Endothelial cell of umbilical vein (primary cell): ENCODE measurements around the gene CCER1.
"Not testable (repeated sequence)": the region's sequence is repeated elsewhere in the genome, so short reads cannot be mapped to it uniquely, and the experiment has no call there.

Experiments
- CTCF ChIP-seq, 2 donors: IDR thresholded peaks; 1 replicate in 1 of 2; 2 replicates in 1 of 2; pipeline ENCODE4 v1.5.1; 2011; ENCODE audit warnings: low read length in 2 of 2, mild to moderate bottlenecking in 2 of 2, moderate library complexity in 2 of 2, control low read depth in 1 of 2, inconsistent platforms in 1 of 2, low read depth in 1 of 2; ENCODE audit not compliant: insufficient read depth in 1 of 2; ENCODE audit errors: extremely low read depth in 1 of 2
- EZH2 ChIP-seq: IDR thresholded peaks from 2 replicates; pipeline ENCODE4 v1.6.1; 2012; ENCODE audit warnings: borderline replicate concordance, low read depth, mild to moderate bottlenecking, moderate library complexity, low read length, inconsistent platforms; ENCODE audit not compliant: severe bottlenecking
- FOS ChIP-seq: IDR thresholded peaks from 2 replicates; pipeline ENCODE4 v1.6.1; 2011; ENCODE audit warnings: mild to moderate bottlenecking, low read length, moderate library complexity, borderline replicate concordance; ENCODE audit not compliant: insufficient read depth
- JUN ChIP-seq: IDR thresholded peaks from 2 replicates; pipeline ENCODE4 v1.6.1; 2011; ENCODE audit warnings: borderline replicate concordance, low read depth; ENCODE audit not compliant: insufficient read length, insufficient read depth
- POLR2A ChIP-seq: IDR thresholded peaks from 2 replicates; pipeline ENCODE4 v1.6.1; 2012; ENCODE audit warnings: low read depth, mild to moderate bottlenecking, control low read depth, low read length
- POLR2AphosphoS5 ChIP-seq: IDR thresholded peaks from 2 replicates; pipeline ENCODE4 v1.6.1; 2012; ENCODE audit warnings: low read depth, mild to moderate bottlenecking, control low read depth, low read length, moderate library complexity; ENCODE audit not compliant: insufficient read depth
- TF ChIP-seq, protein P1 (sequence below): IDR thresholded peaks from 2 replicates; pipeline ENCODE4 v1.6.1; 2011; ENCODE audit not compliant: insufficient read depth, insufficient read length

- TF ChIP-seq POLR2A; POLR2AphosphoS5; CTCF (IDR thresholded peaks at IDR 0.05; ENCODE audit: extremely low read depth in 1 of 2, insufficient read depth in 1 of 2, low read depth in 1 of 2, low read length in 2 of 2); EZH2; FOS; JUN: not testable (repeated sequence)
- TF ChIP-seq, protein P1, sequence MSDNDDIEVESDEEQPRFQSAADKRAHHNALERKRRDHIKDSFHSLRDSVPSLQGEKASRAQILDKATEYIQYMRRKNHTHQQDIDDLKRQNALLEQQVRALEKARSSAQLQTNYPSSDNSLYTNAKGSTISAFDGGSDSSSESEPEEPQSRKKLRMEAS: not testable (repeated sequence)
These were observed 30.4 kb upstream of the CCER1 start for GRCh38 chr12:90985331-90985730.
